IgD-negative memory B cell (primary cell): ENCODE measurements around the gene SCP2D1. TPM values are rescaled to one million over a fixed set of nuclear protein-coding genes. Genes with fewer than 3 reads are reported as not detected.

ENCODE experiments used
- H3K27ac Mint-ChIP-seq, 3 donors: one replicate each; pipeline ENCODE4 v1.8.0; 2020 to 2022; ENCODE audit warnings: mild to moderate bottlenecking in 3 of 3, mixed read lengths in 3 of 3, moderate library complexity in 1 of 3
- H3K27me3 Mint-ChIP-seq: one replicate; pipeline ENCODE4 v1.8.0; 2021; ENCODE audit warnings: mixed read lengths
- H3K36me3 Mint-ChIP-seq: one replicate; pipeline ENCODE4 v1.8.0; 2020; ENCODE audit warnings: mild to moderate bottlenecking, mixed read lengths
- H3K4me1 Mint-ChIP-seq, 3 donors: one replicate each; pipeline ENCODE4 v1.8.0; 2020 to 2022; ENCODE audit warnings: mixed read lengths in 3 of 3, mild to moderate bottlenecking in 1 of 3
- H3K4me3 Mint-ChIP-seq, 4 donors: one replicate each; pipeline ENCODE4 v1.8.0; 2020 to 2022; ENCODE audit warnings: mild to moderate bottlenecking in 4 of 4, mixed read lengths in 4 of 4, moderate library complexity in 3 of 4
- H3K9me3 Mint-ChIP-seq, 3 donors: one replicate each; pipeline ENCODE4 v1.8.0; 2020 to 2021; ENCODE audit warnings: mixed read lengths in 3 of 3, mild to moderate bottlenecking in 1 of 3
- polyA plus RNA-seq: library from polyadenylated mRNA; unstranded; fragments of 300-500 nt; fragmentation: Illumina TruSeq; gene quantifications from one replicate; pipeline ENCODE4 v1.2.3, GENCODE V29; 2021

Gene SCP2D1
- polyA plus RNA-seq, 1 donor from 2014 or later: not detected

GRCh38 chr20:18839507-18840247 is 26.1 kb downstream of the SCP2D1 start:
- Mint-ChIP-seq H3K4me3 (no peak overlapping the region), H3K36me3 (no peaks in the 10 kb centered on the region), H3K27me3 (no peaks in the 10 kb centered on the region), H3K27ac (no peak overlapping the region), H3K4me1 (no peaks in the 10 kb centered on the region), H3K9me3 (no peaks in the 10 kb centered on the region)

GRCh38 chr20:18840248-18840645 is 26.7 kb downstream of the SCP2D1 start:
- H3K27ac Mint-ChIP-seq: no peak overlapping the region
- H3K4me3 Mint-ChIP-seq: no peak overlapping the region
- H3K9me3 Mint-ChIP-seq: no peaks in the 10 kb centered on the region
- no peaks in the 10 kb centered on the region for H3K36me3 Mint-ChIP-seq
- no peaks in the 10 kb centered on the region for H3K4me1 Mint-ChIP-seq
- H3K27me3 Mint-ChIP-seq: no peaks in the 10 kb centered on the region

- Mint-ChIP-seq H3K27ac (no peak overlapping the region), H3K9me3 (no peaks in the 10 kb centered on the region), H3K36me3 (no peaks in the 10 kb centered on the region), H3K4me3 (no peak overlapping the region), H3K27me3 (no peaks in the 10 kb centered on the region), H3K4me1 (no peaks in the 10 kb centered on the region)
Measured at GRCh38 chr20:18845017-18845416, 31.4 kb downstream of the SCP2D1 start.

GRCh38 chr20:18847226-18847755 is 33.7 kb downstream of the SCP2D1 start:
- Mint-ChIP-seq H3K36me3 (no peaks in the 10 kb centered on the region), H3K9me3 (no peaks in the 10 kb centered on the region), H3K27ac (no peak overlapping the region), H3K4me3 (no peak overlapping the region), H3K4me1 (no peaks in the 10 kb centered on the region), H3K27me3 (no peaks in the 10 kb centered on the region)

- Mint-ChIP-seq H3K4me3 (no peak overlapping the region), H3K9me3 (peaks cover 0 to 4% (median 0%) of the 10 kb centered on the region in 3 donors), H3K27me3 (no peaks in the 10 kb centered on the region), H3K27ac (no peak overlapping the region), H3K36me3 (no peaks in the 10 kb centered on the region), H3K4me1 (no peaks in the 10 kb centered on the region)
Measured at GRCh38 chr20:18849131-18849530, 35.5 kb downstream of the SCP2D1 start.

- no peaks in the 10 kb centered on the region for H3K36me3 Mint-ChIP-seq
- H3K4me1 Mint-ChIP-seq: no peaks in the 10 kb centered on the region
- H3K27me3 Mint-ChIP-seq: peaks cover 2% of the 10 kb centered on the region
- no peak overlapping the region for H3K4me3 Mint-ChIP-seq
- H3K9me3 Mint-ChIP-seq: peaks cover 0 to 4% (median 2%) of the 10 kb centered on the region in 3 donors
- H3K27ac Mint-ChIP-seq: no peak overlapping the region
Measured at GRCh38 chr20:18851629-18852028, 38.0 kb downstream of the SCP2D1 start.

GRCh38 chr20:18852318-18852717 is 38.7 kb downstream of the SCP2D1 start:
- no peaks in the 10 kb centered on the region for H3K4me1 Mint-ChIP-seq
- H3K27me3 Mint-ChIP-seq: peaks cover 2% of the 10 kb centered on the region
- no peak overlapping the region for H3K4me3 Mint-ChIP-seq
- H3K36me3 Mint-ChIP-seq: no peaks in the 10 kb centered on the region
- H3K9me3 Mint-ChIP-seq: peaks cover 0 to 4% (median 2%) of the 10 kb centered on the region in 3 donors
- H3K27ac Mint-ChIP-seq: no peak overlapping the region

- H3K9me3 Mint-ChIP-seq: peaks cover 0 to 4% (median 2%) of the 10 kb centered on the region in 3 donors
- H3K4me3 Mint-ChIP-seq: peak overlapping the region in 1 of 4 donors; percentile 18
- H3K27me3 Mint-ChIP-seq: peaks cover 2% of the 10 kb centered on the region
- no peaks in the 10 kb centered on the region for H3K36me3 Mint-ChIP-seq
- no peak overlapping the region for H3K27ac Mint-ChIP-seq
- no peaks in the 10 kb centered on the region for H3K4me1 Mint-ChIP-seq
Measured at GRCh38 chr20:18853216-18853615, 39.6 kb downstream of the SCP2D1 start.

GRCh38 chr20:18853946-18854646 is 40.5 kb downstream of the SCP2D1 start:
- H3K27ac Mint-ChIP-seq: no peak overlapping the region
- no peaks in the 10 kb centered on the region for H3K4me1 Mint-ChIP-seq
- H3K27me3 Mint-ChIP-seq: peaks cover 2% of the 10 kb centered on the region
- H3K4me3 Mint-ChIP-seq: no peak overlapping the region
- H3K36me3 Mint-ChIP-seq: no peaks in the 10 kb centered on the region
- H3K9me3 Mint-ChIP-seq: peaks cover 0 to 10% (median 2%) of the 10 kb centered on the region in 3 donors

GRCh38 chr20:18855882-18856281 is 42.3 kb downstream of the SCP2D1 start:
- H3K9me3 Mint-ChIP-seq: peaks cover 4 to 16% (median 14%) of the 10 kb centered on the region in 3 donors
- peaks cover 2% of the 10 kb centered on the region for H3K27me3 Mint-ChIP-seq
- H3K36me3 Mint-ChIP-seq: no peaks in the 10 kb centered on the region
- no peak overlapping the region for H3K27ac Mint-ChIP-seq
- H3K4me1 Mint-ChIP-seq: no peaks in the 10 kb centered on the region
- H3K4me3 Mint-ChIP-seq: no peak overlapping the region

- Mint-ChIP-seq H3K9me3 (peaks cover 4 to 16% (median 14%) of the 10 kb centered on the region in 3 donors), H3K27me3 (peaks cover 2% of the 10 kb centered on the region), H3K4me1 (no peaks in the 10 kb centered on the region), H3K36me3 (no peaks in the 10 kb centered on the region), H3K27ac (no peak overlapping the region), H3K4me3 (no peak overlapping the region)
Measured at GRCh38 chr20:18856873-18857272, 43.3 kb downstream of the SCP2D1 start.

GRCh38 chr20:18857640-18858039 is 44.1 kb downstream of the SCP2D1 start:
- Mint-ChIP-seq H3K36me3 (no peaks in the 10 kb centered on the region), H3K27me3 (peaks cover 2% of the 10 kb centered on the region), H3K4me3 (no peak overlapping the region), H3K4me1 (no peaks in the 10 kb centered on the region), H3K9me3 (peaks cover 4 to 16% (median 14%) of the 10 kb centered on the region in 3 donors), H3K27ac (no peak overlapping the region)

- Mint-ChIP-seq H3K36me3 (no peaks in the 10 kb centered on the region), H3K4me1 (no peaks in the 10 kb centered on the region)
Measured at GRCh38 chr20:18858816-18859215, 45.2 kb downstream of the SCP2D1 start.

More at GRCh38 chr20:18858816-18859215, 45.2 kb downstream of the SCP2D1 start:
- Mint-ChIP-seq H3K9me3 (peaks cover 4 to 14% (median 12%) of the 10 kb centered on the region in 3 donors), H3K4me3 (peak overlapping the region in 1 of 4 donors; percentile 53), H3K27ac (no peak overlapping the region), H3K27me3 (peaks cover 2% of the 10 kb centered on the region)
